Occipital lobe (tissue), 2 donors: ENCODE data around the gene GRIP1. TPM values are rescaled to one million over a fixed set of nuclear protein-coding genes. Genes with fewer than 3 reads are reported as not detected.

ENCODE experiments used
- DNase-seq: peaks from one replicate; lab custom pipeline; 2025; lab: John Stamatoyannopoulos, UW
- total RNA-seq: library from RNA; depleted of rRNA; stranded (reverse); fragments of >200 nt; gene quantifications from one replicate; pipeline ENCODE4 v1.2.3, GENCODE V29; 2014

Gene GRIP1, protein sequence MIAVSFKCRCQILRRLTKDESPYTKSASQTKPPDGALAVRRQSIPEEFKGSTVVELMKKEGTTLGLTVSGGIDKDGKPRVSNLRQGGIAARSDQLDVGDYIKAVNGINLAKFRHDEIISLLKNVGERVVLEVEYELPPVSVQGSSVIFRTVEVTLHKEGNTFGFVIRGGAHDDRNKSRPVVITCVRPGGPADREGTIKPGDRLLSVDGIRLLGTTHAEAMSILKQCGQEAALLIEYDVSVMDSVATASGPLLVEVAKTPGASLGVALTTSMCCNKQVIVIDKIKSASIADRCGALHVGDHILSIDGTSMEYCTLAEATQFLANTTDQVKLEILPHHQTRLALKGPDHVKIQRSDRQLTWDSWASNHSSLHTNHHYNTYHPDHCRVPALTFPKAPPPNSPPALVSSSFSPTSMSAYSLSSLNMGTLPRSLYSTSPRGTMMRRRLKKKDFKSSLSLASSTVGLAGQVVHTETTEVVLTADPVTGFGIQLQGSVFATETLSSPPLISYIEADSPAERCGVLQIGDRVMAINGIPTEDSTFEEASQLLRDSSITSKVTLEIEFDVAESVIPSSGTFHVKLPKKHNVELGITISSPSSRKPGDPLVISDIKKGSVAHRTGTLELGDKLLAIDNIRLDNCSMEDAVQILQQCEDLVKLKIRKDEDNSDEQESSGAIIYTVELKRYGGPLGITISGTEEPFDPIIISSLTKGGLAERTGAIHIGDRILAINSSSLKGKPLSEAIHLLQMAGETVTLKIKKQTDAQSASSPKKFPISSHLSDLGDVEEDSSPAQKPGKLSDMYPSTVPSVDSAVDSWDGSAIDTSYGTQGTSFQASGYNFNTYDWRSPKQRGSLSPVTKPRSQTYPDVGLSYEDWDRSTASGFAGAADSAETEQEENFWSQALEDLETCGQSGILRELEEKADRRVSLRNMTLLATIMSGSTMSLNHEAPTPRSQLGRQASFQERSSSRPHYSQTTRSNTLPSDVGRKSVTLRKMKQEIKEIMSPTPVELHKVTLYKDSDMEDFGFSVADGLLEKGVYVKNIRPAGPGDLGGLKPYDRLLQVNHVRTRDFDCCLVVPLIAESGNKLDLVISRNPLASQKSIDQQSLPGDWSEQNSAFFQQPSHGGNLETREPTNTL
- 104 TPM for total RNA-seq

DNA sequence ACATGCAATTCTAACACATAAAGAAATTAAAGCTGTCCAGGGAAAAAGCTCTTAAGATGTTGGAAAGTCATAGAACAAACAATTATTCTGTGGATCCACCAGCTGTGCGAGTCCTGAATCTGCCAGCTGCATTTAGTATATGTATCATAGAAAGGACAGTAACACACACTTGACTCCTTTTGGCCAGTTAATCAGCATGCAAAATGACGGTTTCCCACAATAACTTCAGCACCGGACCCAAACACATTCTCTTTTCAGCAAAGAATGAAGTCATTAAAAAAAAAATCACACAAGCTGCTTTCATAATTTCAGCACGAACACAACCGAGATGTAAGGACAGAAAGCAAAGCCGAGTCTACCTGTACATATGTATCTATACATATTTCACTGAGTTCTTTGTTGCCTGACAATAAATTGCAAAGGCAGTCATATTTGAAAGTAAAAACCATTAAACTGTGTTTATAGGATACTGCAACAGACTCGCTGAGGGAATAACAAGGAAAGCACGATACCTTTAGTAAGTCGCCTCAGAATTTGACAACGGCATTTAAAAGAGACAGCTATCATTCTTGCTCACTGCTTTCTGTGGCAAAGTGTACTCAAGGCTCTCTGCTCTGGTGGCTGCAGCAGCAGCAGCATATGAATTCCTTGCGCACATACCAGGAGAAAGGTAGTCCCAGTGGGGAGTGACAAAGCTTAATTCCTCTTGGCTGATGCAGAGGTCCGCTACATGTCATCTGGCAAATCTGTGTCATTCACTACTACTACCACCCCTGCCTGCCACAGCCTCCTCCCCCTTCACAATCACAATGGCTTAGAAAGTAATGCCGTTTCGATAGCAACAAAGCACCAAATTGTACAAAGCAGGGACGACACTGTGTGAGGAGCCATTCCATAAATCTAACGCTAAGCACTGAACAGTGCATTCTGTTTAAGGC, at the start of gene GRIP1:
TSS of gene GRIP1 (minus strand) at position 739 of the 938 bp plus-strand sequence. CDS start at position 567, 172 bp downstream.
- DNase-seq = peak; percentile 7

DNA sequence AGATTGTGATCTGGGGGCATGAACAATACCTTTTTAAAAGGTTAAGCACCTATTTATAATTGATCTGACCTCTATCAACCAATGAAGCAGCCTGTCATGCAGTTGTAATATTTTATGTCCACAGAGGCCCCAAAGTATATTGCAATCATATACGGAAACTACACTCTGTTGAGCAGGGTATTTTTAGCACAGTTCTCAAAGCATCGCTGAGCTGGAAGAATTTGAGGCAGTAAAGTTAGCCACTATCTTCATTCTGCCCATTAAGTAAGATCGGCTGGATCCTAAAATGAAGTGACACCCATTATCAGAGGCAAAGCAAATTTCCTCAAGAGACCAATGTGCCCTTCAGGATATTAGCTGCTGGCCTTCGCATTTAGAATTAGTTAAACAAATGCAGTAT, 47.7 kb upstream of the GRIP1 start:
- DNase-seq = no peak

DNA sequence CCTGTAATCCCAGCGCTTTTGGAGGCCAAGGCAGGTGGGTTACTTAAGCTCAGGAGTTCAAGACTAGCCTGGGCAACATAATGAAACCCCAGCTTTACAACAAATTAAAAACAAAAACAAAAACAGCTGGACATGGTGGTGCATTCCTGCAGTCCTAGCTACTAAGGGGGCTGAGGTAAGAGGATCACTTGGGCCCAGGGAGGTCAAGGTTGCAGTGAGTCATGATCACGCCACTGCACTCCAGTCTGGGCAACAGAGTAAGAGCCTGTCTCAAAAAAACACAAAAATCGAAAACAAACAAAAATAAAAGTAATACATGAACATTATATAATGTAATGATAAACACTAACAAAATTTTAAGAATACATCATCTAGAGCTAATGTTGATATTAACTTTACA, 46.2 kb upstream of the GRIP1 start:
- no peak for DNase-seq

DNA sequence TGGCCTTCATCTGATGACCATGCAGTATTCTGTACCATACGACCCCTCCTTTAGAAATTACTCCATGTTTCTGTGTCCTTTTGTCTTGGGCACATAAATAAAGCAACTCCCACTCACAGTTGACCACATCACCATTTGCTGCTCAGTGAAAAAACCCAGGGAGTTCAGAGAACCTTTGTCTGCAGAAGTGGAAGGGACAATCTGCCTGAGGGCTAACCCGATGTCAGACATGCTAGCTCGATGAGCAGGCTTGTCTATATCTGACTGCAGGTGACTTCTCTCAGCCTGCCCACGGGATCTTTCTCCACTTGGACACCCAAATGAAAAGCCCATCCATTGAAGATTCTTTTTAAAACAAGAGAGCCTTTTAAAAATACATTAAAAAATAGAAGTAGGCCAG, 45.7 kb upstream of the GRIP1 start:
- no peak for DNase-seq

DNA sequence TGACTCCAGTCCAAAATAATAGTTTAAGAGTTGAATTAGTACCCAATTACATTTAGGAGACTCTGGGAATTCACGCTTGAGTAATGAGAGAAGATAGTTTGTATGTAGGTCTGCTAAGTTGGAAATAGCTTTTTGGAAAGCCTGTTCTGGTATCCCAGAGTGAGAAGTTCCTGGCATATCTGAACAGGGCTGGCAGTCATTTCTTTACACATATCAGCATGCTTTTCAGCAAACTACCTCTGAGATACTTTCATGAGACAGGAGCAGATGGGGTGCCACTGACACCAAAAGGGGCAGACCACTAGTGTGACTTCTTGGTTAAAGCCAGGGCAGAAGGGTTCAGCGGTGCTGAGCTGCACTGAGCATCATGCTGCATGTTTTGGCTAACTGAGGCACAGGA, 45.1 kb upstream of the GRIP1 start:
- no peak for DNase-seq

DNA sequence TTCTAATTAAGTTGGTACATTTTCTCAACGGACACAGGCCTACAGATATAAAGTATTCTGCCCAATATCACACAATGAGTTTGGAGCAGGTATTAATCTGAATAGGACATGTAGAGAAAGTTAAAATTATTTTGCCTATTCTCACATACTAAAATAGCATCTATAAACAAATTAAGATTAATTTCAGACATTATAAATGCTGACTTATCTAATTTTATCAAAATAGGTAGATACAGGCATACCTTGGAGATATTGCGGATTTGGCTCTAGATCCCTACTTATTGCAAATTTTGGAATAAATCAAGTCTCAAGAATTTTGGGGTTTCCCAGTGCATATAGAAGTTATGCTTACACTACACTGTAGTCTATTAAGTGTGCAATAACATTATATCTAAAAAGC, 41.0 kb upstream of the GRIP1 start:
- no peak for DNase-seq

DNA sequence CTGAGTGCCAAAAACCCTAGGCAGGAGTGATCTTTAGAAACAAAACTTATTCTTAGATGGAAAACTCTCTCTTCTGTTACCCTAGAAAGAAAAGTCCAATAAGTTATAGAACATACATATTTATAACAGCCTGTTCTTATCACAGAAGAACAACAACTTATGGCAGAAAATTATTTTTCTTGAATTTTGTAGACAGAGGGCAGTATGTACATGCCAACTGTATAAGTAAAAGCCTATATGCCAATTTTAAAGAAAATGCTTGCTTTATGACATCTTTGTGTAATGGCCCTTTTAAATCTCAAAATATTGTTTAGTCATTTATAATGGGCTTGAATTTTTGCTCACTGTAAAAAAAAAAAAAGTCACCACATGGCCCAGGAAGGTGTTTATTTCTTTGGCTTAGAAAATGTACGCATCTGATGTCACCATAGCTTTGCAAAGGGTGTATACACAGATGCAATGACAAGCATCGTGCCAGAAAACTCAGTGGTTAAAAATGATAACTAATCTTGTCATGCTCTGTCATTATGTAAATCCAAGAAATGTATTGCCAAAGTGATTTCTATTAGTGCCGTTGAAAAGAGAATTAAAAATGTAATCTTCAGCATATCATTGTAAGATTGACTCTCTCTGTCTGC, 38.3 kb upstream of the GRIP1 start:
- DNase-seq = no peak

DNA sequence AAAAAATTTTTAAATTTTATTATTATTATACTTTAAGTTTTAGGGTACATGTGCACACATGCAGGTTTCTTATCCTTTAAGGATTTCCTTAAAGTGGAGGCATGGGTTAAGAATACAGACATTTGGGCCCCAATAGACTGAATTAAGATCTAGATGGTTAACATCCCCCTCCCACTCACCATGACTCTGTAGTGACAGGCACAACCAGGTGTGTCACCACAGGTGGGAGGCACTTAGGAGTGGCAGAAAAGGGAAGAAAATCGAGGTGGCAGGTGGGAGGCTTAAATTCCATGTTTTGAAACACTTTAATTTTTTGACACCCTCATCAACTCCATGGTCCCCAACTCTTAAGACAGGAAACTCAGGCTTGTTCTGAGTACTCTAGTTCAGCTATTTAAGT, 37.6 kb upstream of the GRIP1 start:
- DNase-seq = no peak

DNA sequence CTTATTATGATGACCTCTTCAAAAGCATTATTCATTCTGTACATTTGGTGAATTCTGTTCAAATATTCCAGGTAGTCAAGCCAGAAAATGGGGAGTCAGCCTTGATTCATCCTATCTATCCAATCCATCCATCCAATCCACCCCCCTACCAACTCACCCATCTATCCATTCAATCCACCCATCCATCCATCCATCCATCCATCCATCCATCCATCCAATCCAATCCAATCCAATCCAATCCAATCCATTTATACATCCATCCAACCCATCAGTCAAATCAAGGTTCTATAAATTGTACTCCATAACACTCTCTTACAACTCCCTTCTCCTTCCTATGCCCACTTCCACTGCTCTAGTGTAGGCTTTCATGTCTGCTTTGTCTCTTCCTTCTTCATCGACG, 35.8 kb upstream of the GRIP1 start:
- DNase-seq = no peak

DNA sequence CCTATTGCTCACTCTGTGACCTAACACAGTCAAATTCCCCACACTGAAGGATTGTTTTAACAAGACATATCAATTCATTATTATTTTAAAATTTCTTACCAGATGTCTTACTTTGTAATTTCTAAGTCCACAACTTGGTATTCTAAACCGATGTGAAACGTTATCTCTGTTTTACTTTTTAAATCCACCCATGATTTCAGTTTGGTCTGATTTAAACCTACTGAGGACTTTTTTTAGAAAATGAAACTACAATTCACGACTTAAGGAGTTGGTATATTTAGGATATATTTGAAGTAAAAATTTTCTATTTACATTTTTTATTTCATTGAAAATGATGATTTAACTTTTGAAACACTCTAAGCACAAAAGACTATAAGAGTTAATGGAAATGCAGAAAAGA, 35.1 kb upstream of the GRIP1 start:
- no peak for DNase-seq

DNA sequence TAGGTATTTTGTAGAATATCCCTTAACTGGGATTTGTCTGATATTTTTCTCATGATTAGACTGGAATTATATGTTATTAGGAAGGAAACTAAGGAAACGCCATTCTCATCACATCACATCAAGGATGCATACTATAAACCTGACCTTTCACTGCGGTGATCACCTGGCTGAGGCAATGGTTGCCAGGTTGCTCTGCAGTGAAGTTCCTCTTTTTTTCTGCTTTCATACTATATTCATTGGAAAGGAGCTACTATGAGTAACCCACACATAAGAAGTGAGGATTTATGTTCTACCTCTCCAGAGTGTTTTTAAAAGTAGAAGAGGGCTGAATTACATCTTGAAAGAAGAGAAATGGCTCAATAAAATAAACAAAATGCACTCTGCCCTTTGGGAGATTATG, 31.0 kb upstream of the GRIP1 start:
- DNase-seq = no peak

DNA sequence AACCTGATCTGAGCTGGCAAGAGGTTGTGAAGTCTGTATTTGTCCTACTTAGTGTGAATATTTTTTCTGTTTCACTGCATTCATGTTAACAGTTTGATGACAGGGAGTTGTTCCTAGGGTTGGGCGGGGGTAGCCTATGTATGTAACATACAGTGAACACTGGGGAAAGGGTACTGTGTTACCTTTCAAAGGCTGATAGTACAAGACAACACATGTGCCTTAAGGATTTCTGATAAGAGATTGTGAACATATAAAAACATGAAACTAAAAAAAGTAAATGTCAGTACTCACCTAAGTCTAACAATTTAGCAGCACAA, 30.5 kb upstream of the GRIP1 start:
- DNase-seq = no peak

DNA sequence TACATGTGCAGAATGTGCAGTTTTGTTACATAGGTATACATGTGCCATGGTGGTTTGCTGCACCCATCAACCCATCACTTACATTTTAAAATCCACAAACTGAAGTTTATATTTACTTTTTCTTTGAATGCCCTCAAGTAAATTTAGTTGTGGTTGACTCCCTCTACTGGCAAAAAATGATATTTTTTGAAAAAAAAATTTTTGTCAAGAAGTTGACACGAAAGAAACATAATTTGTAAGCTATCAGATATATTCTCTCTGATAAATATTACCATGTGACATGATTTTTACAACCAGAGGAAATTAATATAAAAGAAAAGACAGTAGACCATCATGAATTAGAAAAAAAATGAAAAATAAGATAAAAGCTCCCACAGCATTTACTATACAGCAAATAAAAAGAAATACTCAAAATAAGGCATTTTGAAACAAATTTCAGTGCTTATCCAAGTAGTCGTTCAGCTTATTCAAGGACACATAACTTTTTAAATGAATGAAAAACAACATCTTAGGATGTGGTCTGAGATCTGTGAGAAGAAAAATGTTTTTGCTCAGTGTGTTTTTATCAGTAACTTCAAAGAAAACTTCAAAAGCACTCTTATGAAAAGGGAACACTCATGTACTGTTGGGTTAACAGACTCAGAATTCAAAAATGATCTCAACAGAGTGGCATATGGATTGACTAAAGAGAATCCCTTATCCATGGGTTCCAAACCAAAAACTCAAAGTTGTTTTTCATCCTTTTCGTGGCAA, 30.0 kb upstream of the GRIP1 start:
- DNase-seq = no peak

DNA sequence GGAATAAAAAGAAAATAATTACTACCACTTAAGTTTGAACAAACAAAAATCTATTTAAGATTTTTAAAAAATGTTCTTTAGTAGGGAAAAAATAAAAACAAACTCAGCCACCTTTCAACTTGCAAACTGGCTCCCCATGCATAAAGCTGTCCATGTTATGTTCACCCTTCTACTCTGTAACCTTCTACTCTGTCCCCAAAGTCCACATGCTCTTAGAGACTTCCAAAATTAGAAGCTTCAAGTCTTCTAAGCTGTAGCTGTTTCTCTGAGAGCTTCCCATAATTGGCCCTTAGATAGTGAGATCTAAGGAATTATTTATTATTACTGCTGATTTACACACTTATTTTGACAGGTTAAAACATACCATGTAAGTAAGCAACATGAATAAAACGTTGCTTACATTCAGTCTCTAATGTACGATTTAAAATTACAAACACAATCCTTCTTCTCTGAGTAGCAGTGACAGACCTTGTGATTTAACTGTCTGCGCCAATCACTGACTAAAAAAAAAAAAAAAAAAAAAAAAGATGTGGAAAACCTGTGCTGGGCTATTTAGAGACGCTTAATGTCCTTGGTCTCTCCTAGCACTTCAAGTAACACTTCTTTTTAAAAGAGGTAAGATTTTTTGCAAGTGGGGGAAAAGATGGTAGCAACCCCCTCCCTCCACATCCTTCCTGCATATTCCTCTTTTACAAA, 28.3 kb upstream of the GRIP1 start:
- no peak for DNase-seq

DNA sequence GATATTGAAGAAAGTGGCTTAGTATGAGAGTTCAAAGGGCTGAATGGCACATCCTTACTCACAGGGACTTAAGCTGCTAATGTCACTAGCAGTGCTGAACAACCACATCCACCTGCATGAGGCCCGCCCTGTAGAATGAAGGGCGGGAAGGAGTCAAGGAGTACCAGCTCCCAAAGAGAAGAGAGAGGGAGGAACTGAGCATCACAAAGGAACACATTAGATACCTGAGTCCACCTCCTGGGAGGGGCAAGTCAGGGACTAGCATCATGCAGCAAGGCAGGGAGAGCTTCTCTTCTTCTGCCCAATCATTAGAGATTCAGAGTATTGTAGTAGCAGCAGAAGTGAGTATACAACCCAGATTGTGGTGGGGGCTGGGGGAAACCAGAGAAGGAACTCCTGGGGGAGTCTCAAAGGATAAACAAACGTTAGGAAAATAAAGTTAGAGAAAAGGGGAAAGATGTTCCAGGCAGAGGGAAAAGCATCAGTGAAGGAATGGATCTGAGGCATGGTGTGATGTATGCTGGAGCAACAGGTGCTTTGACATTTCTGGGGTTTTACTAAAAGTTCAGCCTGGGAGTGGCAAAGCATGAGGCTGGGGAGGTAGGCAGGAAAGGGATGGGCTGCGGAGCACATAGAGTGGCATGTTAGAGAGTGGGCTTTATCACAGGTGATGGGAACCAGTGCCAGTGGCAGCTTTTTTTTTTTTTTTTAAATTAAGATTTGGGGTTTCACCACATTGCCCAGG, 21.0 kb upstream of the GRIP1 start:
- no peak for DNase-seq

DNA sequence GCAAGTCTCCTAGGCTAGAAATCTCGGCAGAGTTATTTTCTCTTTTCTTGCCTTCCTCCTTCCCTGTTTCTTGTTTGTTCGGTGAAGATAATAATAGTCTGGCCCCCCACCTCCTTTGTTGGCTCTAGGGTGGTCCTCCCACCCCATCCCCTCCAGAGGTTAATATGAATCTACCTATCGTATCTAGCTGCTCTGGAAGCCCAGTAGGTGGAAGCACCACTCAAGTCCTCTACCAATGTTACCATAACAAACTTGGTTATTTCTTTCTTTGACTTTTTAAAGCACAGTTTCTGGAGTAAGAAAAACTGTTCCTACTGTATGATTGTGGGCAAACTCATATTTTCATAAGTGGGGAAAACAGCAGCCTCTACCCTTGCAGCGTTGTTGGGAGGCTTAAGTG, 19.7 kb upstream of the GRIP1 start:
- no peak for DNase-seq

DNA sequence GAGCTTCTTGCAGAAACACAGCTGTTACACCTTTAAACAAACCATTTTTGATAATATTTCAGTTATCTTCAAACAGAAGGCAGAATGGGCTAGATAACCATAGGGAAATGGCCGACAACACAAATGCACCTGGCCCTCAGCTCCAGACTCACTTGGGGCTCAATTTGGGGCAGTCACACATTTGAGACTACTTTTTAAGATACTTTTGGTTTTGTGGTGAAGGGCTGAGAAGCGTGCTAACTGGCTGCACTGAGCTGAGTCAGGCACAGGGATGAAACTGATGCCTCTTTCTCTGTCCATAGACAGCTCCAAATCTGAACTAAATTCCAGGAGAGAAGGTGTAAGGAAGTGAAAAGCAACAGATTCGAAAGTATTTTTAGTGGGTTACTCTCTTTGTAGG, 18.5 kb upstream of the GRIP1 start:
- no peak for DNase-seq
